ENCODE results near the gene NELFCD.

Gene NELFCD

DNA sequence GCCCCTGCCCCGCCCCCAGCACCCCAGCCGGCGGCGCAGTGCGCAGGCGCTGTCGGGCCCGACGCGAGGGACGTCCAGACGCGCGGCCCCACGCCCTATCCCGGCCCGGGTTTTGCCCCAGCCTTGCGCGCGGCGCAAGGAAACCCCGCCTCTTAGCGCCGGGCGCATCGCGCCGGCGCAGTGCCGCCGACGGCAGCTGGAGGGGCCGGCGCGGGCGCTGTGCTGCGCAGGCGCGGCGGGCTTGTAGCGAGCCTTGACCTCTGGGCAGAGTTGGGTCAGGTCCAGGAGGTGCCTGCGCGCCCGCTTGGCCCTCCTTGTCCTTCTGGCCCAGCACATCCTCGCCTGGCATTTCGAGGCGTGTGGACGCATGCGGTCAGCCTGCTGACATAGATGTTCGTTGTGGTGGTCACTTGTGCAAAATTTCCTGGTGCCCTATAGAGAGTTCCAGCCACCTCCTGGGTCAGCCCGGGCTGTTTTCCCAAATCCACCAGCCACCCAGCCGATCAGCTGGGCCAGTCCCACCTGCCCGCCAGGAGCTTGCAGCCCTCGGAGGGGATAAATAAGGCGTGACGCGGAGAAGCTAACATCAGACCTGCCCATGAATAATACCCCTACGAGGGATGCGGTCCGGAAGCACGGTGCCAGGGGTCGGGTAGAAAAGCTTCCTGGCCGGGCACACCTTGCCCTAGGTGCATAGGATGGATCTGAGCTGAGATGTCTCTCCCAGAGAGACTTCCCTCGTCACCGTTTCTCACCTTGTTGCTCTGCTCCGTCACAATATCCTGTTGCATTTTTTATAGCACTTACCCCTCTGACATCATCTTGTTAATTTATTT is 62.0 kb downstream of the NELFCD start:
- peaks cover 9% of the 10 kb centered on the region for H3K4me1 ChIP-seq (ENCODE audit: control insufficient read depth, insufficient read depth, low read length)
- peaks cover 1% of the 10 kb centered on the region for H3K36me3 ChIP-seq (ENCODE audit: control insufficient read depth, insufficient read depth, low read length)
- H3K27ac ChIP-seq (ENCODE audit: low read depth, low read length) = peak overlapping the region; percentile 84
- H3K9ac ChIP-seq (ENCODE audit: low read length) = no peak overlapping the region
- H3K27me3 ChIP-seq (ENCODE audit: control insufficient read depth, insufficient read depth, low read length) = no peaks in the 10 kb centered on the region
- H3K4me3 ChIP-seq (ENCODE audit: low read length) = peak overlapping the region; percentile 88

DNA sequence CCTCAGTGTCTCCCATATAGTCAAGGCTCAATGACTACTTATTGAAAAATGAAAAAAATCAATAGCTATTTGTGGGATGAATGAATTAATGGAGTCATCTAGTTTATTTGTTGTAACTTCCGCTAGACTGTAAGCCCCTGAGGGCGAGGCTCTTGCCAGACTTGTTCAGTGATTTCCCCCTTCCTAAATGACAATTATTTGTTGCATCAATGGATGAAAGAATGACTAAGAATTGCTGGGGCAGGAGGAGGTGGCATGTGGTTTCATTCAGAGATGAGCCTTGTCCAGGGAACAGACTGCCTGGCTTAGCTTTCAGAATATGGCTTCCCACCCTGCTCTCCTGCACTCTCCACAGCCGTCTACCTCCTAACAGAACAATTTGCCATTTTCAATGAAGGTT is 62.6 kb downstream of the NELFCD start:
- Histone ChIP-seq H3K27me3 (ENCODE audit: control insufficient read depth, insufficient read depth, low read length) (no peaks in the 10 kb centered on the region), H3K27ac (ENCODE audit: low read depth, low read length) (peak overlapping the region; percentile 78), H3K9ac (ENCODE audit: low read length) (no peak overlapping the region), H3K4me1 (ENCODE audit: control insufficient read depth, insufficient read depth, low read length) (peaks cover 9% of the 10 kb centered on the region), H3K36me3 (ENCODE audit: control insufficient read depth, insufficient read depth, low read length) (no peaks in the 10 kb centered on the region), H3K4me3 (ENCODE audit: low read length) (no peak overlapping the region)

DNA sequence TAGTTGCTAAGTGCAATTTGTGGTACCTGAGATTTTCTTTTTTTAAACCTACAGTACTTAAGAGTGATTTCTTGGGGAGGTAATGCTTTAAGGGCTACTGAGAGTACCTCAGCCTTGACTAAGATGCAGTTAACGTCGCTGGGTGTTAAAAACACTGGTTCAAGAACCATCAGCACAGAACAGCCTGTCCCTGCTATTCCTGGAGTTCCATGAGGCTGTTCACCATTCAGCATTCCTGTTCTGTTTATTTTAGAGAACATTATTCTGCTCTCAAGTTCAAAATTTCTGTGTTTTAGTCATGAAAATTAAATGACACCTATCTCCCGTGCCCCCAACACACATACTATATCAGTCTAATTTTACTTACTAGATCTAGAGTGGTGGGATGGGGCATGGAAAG is 63.2 kb downstream of the NELFCD start:
- H3K36me3 ChIP-seq (ENCODE audit: control insufficient read depth, insufficient read depth, low read length) = no peaks in the 10 kb centered on the region
- H3K9ac ChIP-seq (ENCODE audit: low read length) = no peak overlapping the region
- H3K27ac ChIP-seq (ENCODE audit: low read depth, low read length) = no peak overlapping the region
- H3K4me3 ChIP-seq (ENCODE audit: low read length) = no peak overlapping the region
- no peaks in the 10 kb centered on the region for H3K27me3 ChIP-seq (ENCODE audit: control insufficient read depth, insufficient read depth, low read length)
- H3K4me1 ChIP-seq (ENCODE audit: control insufficient read depth, insufficient read depth, low read length) = peaks cover 9% of the 10 kb centered on the region
